Measurements from ENCODE around the gene SOWAHA. TPM values are rescaled to one million over a fixed set of nuclear protein-coding genes. Genes with fewer than 3 reads are reported as not detected.

The SOWAHA gene
- total and polyA plus RNA-seq, 4 donors: 0.06 to 0.98 (median 0.12) TPM

- TF ChIP-seq CTCF (IDR thresholded peaks at IDR 0.05; ENCODE audit: control extremely low read depth, extremely low read depth): no peak
- H3K9ac ChIP-seq (ENCODE audit: insufficient read depth in 1 of 2, low read length in 2 of 2): no peak overlapping the region
Observed at GRCh38 chr5:132788990-132789886, 23.9 kb upstream of the SOWAHA start.

GRCh38 chr5:132790201-132790865 is 22.8 kb upstream of the SOWAHA start:
- Histone ChIP-seq H3K4me3 (no peak overlapping the region), H3K36me3 (ENCODE audit: control insufficient read depth in 4 of 4, insufficient read depth in 4 of 4, low read length in 4 of 4) (no peaks in the 10 kb centered on the region), H3K27me3 (ENCODE audit: control insufficient read depth in 3 of 3, insufficient read depth in 3 of 3, low read length in 2 of 3) (no peaks in the 10 kb centered on the region), H3K27ac (ENCODE audit: low read depth in 1 of 2, low read length in 1 of 2) (no peak overlapping the region), H3K4me1 (ENCODE audit: control insufficient read depth in 5 of 5, insufficient read depth in 5 of 5, low read length in 5 of 5) (no peaks in the 10 kb centered on the region), H3K9ac (ENCODE audit: insufficient read depth in 1 of 2, low read length in 2 of 2) (no peak overlapping the region), H3K9me3 (ENCODE audit: control insufficient read depth in 4 of 4, insufficient read depth in 3 of 4, low read length in 3 of 4) (no peaks in the 10 kb centered on the region)
- DNase-seq (no peak), ATAC-seq (ENCODE audit: insufficient read depth, low FRiP score) (no peak)
- TF ChIP-seq CTCF (IDR thresholded peaks at IDR 0.05; ENCODE audit: control extremely low read depth, extremely low read depth): no peak
- WGBS, 2 donors: 48 to 54% methylated on average over 2 of the region's 2 CpGs

More at GRCh38 chr5:132788990-132789886, 23.9 kb upstream of the SOWAHA start:
- DNase-seq (no peak), ATAC-seq (ENCODE audit: insufficient read depth, low FRiP score) (no peak)
- Histone ChIP-seq H3K36me3 (ENCODE audit: control insufficient read depth in 4 of 4, insufficient read depth in 4 of 4, low read length in 4 of 4) (no peaks in the 10 kb centered on the region), H3K4me1 (ENCODE audit: control insufficient read depth in 5 of 5, insufficient read depth in 5 of 5, low read length in 5 of 5) (no peaks in the 10 kb centered on the region), H3K9me3 (ENCODE audit: control insufficient read depth in 4 of 4, insufficient read depth in 3 of 4, low read length in 3 of 4) (no peaks in the 10 kb centered on the region), H3K27ac (ENCODE audit: low read depth in 1 of 2, low read length in 1 of 2) (no peak overlapping the region), H3K4me3 (no peak overlapping the region), H3K27me3 (ENCODE audit: control insufficient read depth in 3 of 3, insufficient read depth in 3 of 3, low read length in 2 of 3) (no peaks in the 10 kb centered on the region)
- WGBS, 2 donors: 88 to 92% methylated on average over 8 of the region's 8 CpGs

GRCh38 chr5:132791026-132791425 is 22.1 kb upstream of the SOWAHA start:
- Histone ChIP-seq H3K27ac (ENCODE audit: low read depth in 1 of 2, low read length in 1 of 2) (no peak overlapping the region), H3K9me3 (ENCODE audit: control insufficient read depth in 4 of 4, insufficient read depth in 3 of 4, low read length in 3 of 4) (no peaks in the 10 kb centered on the region), H3K36me3 (ENCODE audit: control insufficient read depth in 4 of 4, insufficient read depth in 4 of 4, low read length in 4 of 4) (no peaks in the 10 kb centered on the region), H3K27me3 (ENCODE audit: control insufficient read depth in 3 of 3, insufficient read depth in 3 of 3, low read length in 2 of 3) (no peaks in the 10 kb centered on the region), H3K4me1 (ENCODE audit: control insufficient read depth in 5 of 5, insufficient read depth in 5 of 5, low read length in 5 of 5) (no peaks in the 10 kb centered on the region), H3K4me3 (no peak overlapping the region), H3K9ac (ENCODE audit: insufficient read depth in 1 of 2, low read length in 2 of 2) (no peak overlapping the region)
- DNase-seq (no peak), ATAC-seq (ENCODE audit: insufficient read depth, low FRiP score) (no peak)
- 93 to 97% methylated on average over 3 of the region's 3 CpGs for WGBS, 2 donors
- TF ChIP-seq CTCF (IDR thresholded peaks at IDR 0.05; ENCODE audit: control extremely low read depth, extremely low read depth): no peak
